HG02884 (cell line): ENCODE data around the gene SLC44A3.

Experiments used
- ATAC-seq: cut with Tn5 transposase; IDR thresholded peaks from one replicate; pipeline ENCODE4 v1.9.1; 2021; ENCODE audit warnings: mild to moderate bottlenecking, moderate library complexity; ENCODE audit not compliant: unreplicated experiment

Gene SLC44A3, protein sequence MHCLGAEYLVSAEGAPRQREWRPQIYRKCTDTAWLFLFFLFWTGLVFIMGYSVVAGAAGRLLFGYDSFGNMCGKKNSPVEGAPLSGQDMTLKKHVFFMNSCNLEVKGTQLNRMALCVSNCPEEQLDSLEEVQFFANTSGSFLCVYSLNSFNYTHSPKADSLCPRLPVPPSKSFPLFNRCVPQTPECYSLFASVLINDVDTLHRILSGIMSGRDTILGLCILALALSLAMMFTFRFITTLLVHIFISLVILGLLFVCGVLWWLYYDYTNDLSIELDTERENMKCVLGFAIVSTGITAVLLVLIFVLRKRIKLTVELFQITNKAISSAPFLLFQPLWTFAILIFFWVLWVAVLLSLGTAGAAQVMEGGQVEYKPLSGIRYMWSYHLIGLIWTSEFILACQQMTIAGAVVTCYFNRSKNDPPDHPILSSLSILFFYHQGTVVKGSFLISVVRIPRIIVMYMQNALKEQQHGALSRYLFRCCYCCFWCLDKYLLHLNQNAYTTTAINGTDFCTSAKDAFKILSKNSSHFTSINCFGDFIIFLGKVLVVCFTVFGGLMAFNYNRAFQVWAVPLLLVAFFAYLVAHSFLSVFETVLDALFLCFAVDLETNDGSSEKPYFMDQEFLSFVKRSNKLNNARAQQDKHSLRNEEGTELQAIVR

DNA sequence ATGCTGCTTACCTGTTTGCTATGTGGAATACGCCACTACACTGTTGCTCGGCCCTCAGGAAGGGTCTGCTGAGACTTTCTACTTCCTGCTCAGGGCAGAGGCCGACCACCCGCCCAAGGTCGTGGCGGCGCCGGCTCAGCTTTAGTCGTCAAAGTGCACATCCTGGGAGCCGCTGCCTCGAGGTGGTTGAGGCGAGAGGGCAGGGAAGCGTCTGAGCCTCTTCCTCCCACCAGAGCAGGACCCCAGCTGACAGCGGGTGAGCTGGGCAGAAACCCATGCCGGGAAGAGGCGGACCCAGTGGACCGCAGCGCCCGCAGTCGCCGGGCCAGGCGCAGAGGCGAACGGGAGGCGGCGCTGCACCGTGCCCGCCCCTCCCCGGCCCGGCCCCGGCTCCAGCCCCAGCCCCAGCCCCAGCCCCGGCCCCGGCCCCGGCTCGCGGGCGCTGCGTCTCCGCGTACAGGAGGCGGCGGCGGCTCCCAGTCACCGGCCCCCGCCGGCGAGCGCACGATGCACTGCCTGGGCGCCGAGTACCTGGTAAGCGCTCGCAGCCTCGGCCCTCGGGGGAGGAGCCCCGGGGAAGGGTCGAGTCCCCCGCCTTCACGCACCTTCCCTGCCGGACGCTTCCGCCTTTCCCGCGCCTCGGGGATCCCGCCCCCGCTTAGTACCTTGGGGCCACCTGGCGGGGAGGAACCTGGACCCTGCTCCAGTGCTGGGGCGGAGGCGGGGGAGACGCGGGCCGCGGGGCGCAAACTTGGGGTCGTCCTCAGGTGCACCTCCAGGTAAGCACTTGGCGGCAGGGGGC, at the start of gene SLC44A3:
Gene SLC44A3, plus strand, starts transcription at position 413 of the 802 bp plus-strand sequence. Its CDS starts 95 bp downstream, at position 508.
- ATAC-seq, result peak; percentile 49

DNA sequence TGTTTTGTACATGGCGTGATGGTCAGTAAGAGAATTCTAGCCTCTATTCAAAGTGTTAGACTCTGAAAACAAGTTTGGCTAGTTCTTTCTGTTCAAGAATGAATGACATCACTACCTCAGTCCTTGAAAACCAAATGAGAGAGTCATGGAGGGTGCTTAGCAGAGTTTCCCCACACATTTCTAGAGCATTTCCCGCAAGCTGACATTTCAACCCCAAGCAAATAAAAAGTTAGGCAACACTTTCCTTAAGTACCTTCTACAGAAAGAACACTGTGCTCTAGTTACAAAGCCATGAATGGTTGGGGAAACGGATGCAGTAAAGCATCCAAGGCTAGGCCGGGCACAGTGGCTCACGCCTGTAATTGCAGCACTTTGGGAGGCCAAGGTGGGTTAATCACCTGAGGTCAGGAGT, 47.9 kb upstream of the SLC44A3 start:
- ATAC-seq, result no peak

DNA sequence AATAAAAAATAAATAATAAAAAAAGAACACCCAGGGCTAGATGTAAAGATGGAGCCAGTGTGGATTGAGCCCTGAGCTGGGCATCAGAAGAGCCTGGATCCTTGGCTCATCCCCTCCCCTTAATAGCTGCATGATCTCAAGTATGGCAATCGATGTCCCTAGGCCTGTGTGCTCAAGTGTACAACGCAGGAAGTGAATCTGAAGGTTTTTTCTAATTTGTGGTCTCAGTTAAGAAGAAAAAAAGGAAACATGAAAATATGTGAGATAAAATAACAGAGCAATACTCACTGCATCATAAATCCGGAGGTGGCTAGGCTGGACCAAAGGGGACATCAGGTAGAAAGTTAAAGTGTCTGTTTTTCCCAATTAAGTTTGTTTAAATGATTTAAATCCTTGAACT, 47.3 kb upstream of the SLC44A3 start:
- no peak for ATAC-seq

DNA sequence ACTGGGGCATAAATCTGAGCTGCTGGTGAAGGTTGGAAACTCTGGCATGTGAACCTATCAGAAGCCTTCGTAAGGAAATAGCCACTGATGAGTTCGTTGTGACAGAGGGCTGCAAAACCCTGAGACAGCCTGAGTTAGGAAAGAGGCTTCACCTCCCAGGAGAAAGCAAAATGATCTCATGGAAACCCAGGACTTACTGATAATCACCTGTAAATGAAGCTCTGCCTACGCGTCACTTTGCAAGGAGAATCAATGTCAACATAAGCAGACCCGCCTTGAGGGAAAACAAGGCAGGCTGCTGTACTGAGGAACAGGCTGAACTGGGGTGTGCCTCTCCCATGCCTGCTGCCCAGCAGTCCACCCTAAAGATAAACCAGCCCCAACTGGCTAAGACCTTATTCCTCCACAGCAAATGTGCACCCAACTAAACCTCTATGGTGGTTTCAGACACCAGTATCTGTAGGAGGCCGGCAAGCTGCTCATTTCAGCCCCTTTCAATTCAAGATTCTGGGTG, 46.8 kb upstream of the SLC44A3 start:
- no peak for ATAC-seq

DNA sequence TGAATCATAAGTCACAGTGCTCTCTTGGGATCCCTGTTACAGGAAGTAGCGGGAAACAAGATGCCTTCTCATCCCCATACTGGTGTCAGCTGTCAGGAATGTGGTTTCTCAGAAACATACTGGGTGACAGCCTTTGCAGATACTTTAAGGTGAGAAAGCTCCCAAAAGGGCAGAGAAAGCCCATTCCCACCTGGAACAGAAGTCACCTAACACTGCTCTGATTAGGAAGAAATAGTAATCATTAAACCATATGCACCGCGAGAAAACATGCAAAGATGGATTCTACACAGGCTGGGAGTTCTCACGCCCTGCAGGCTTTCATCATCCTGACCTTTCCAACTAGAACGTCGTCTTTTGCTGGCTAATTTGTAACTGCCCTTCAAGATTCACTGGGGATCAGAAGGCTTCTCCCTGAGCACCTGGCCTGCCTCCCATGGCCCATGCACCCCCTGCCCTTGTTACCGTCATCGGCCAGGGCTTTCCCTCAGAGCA, 46.2 kb upstream of the SLC44A3 start:
- no peak for ATAC-seq

DNA sequence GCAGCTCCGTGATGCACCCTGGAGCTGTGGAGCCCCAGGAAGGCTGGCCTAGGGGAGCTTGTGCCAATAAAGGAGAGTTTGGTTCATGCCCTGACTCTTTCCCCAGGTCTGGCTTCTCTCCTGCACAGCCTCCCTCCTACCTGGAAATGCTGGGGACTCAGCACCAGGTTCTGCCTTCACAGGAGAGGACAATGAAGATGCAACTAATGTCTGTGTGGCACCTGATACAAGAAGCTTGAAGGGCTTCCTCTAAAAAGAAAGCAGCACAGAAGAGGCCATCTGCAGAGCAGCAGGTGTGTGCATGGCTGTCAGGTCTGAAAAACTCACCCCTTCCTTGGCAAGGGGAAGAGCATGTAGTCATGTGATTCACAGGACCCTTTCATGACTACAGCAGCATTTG, 43.7 kb upstream of the SLC44A3 start:
- no peak for ATAC-seq

DNA sequence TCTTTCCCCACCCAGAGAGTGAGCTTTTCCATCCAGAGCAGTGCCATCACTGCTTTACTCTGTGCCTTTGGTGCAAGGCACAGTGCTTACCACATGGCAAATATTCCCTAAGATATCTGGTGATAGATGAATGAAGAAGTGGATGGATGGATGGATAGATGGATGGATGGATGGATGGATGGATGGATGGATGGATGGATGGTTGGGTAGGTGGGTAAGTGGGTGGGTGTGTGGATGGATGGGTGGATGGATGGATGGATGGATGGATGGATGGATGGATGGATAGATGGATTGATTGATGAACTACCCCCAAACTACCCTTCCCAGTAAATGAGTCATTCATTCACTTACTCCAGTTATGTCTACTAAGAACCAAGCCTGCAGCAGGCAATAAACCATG, 42.9 kb upstream of the SLC44A3 start:
- ATAC-seq, result no peak

DNA sequence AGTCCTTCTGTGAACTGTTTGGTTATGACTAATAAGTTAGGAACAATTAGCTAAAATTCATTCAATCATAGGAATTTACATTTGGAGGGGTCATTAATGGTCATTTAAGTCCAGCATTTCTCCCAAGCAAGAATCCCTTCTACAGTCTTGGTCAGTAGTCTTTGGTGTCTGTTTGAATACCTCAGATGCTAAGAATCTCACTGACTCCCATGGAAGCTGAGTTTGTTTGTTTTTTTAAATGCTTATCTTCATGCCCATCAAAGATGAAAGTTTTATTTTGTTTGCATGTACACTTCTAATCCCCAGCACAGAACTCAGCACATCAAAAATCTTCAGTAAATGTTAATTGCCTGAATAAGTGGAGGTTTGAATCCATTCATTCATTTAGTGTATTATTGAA, 41.3 kb upstream of the SLC44A3 start:
- no peak for ATAC-seq

DNA sequence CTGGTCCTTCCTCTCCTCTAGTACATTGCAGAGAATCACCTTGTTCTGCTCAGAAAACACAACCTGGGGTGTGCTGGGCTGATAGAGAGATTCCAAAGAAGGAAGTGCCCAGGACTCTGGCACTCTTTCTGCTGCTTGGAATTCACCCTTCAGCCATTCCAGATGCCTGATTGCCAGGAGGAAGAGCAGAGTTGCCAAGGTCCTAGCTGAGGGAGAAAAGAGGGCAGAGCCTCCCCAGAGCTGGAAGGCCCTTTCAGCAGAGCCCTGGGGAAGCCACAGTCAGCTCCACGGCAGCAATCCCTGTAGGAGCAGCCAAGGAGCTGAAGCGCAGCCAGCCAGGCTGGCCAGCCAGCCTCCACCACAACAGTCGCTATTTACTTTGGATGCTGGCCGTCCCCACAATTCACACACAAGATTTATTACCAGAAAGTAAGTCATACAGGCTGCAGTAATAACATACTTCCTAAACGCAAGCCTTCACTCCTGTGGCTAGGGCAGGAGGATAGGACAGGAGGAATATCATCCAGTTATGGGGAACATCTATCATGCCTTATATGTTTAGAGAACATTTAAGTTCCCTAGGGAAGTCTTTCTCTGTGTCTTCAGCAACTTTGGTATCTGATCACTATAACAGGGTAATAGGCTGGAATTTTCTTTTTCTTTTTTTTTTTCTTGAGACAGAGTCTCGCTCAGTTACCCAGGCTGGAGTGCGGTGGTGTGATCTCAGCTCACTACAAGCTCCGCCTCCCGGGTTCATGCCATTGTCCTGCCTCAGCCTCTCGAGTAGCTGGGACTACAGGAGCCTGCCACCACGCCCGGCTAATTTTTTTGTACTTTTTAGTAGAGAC, 36.6 kb upstream of the SLC44A3 start:
- ATAC-seq, result no peak

DNA sequence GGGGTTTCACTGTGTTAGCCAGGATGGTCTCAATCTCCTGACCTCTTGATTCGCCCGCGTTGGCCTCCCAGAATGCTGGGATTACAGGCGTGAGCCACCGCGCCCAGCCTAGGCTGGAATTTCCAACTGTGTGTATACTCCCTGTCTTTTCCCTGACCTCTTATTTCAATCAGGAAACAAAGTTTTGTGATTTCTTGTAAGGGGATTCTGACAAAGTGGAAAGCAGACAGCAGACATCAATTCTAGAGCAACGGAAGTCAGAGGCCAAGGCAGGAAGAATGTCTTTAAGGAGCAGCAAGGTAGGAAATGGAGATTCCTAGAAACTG, 36.0 kb upstream of the SLC44A3 start:
- no peak for ATAC-seq

DNA sequence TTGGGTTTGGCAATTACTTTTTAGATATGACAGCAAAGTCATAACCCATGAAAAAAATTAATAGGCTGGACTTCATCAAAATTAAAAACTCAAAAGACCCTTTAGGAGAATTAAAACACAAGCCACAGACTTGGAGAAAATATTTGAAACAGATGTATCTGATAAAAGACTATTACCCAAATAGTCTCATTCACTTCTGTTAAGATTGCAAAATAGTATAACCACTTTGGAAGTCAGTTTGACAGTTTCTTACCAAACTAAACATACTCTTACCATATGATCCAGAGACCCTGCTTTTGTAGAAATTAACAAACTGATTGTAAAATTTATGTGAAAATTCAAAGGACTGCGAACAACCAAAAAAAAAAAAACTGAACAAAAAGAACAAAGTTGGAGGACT, 32.5 kb upstream of the SLC44A3 start:
- no peak for ATAC-seq

DNA sequence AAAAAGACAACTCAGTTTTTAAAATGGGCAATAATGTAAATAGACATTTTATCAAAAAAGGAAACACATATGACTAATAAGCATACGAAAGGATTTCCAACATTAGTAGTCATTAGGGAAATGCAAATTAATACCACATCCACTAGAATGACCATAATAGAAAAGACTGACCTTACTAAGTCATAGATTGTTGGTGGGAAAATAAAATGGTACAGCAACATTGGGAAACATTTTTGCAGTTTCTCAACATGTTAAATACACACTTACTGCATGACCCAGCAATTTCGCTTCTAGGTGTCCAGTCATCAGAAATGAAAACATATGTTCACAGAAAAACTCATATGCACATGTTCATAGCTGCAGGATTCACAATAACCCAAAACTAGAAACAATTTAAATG, 29.9 kb upstream of the SLC44A3 start:
- ATAC-seq, result no peak

DNA sequence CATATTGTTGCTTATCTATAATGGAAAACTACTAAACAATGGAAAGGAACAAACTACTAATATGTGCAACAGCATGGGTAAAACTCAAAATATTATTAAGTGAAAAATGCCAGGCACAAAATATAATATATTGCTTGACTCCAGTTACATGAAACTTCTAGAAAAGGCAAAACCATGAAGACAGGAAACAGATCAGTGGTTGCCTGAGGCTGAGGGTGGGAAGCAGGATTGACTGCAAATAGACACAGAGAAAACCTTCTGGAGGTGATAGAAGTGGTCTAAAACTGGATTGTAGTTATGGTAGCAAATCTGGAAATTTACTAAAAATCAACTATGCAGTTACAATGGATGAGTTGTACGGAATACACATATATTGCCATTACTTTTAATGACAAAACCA, 29.5 kb upstream of the SLC44A3 start:
- no peak for ATAC-seq

DNA sequence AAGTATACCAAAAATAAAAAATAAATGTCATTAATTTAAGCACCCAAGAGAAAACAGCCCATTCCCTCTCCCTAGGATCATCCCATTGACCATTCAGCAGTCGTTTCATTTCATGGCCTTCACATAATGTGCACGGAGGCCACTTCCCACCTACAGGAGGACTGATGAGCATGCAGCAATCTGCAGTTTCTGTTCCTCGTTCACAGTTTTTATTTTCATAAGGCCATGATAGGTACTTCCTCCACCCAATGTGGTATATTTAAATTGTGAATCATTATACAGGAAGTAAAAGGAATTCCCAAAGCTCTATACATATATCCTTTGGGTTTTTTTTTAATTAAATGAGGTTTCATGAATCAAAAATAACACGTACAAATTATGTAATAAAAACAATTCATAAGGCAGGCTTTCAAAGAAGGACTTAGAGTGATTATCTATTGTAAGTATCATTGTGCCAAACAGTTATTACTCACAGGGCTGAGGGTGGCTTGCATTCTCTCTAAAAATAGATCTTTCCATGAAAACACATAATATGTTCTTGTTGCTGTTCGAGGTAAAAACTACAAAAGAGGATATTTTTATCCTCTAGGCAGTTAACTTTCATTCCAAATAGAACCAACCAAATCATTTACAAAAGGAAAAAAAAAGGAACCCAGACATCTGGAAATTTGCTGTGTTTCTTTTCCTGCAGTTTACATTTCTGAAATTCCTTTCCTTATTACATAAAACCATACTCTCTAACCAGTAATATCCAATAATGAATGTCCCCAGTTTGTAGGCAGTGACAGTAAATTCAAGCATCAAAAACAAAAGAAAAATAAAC, 27.5 kb upstream of the SLC44A3 start:
- ATAC-seq, result peak; percentile 98

DNA sequence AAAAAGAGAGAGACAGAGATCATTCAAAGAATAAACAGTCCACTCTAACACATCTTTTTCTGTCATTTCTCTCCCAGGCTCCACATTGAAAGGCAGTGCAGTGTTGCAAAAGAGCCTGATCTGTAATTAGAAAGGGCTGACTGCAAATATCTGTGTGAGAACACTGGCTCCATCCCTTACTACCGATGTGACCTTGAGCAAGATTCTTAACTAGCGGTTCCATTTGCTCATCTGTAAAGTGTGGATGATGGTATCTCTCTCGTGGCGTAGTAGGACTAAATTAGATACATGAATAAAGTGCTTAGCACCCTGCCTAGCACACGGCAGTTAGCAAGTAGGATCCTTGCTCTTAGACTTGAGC, 26.9 kb upstream of the SLC44A3 start:
- no peak for ATAC-seq

DNA sequence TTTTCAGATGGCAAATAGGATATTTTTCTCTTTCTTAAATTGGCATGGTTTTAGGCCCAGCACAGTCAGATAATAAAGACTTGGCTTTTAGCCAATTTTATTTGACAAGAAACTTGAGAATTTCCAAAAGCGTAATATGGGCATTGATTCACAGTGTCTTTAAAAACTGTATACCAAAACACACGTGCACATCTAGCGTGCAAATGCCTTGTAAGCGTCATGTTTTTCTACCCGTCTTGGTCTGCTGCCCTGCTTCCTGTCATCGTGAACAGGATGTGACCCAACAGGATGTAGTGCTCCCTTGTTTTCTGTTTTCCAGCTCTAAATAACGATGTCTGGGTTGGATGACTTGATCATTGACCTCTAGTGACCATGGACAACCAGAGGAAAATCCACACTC, 24.7 kb upstream of the SLC44A3 start:
- ATAC-seq, result no peak

DNA sequence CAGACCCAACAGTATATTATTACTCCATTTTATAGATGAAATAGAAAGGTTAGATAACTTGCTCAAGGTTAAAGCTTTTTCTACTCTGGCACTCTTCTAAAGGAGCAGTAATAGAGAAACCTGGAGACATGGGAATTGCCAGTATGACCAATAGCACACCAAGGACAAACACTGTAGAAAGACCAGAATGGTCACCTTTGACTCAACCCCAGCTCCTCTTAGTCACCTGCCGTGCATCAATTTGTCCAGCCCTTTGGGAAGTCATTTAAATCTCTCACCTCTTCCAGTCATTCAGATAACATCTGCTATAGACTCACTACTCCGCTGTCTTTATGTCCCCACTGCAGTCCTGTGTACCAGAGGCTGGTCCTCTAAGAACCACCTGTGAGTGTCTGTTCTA, 23.9 kb upstream of the SLC44A3 start:
- ATAC-seq, result no peak

DNA sequence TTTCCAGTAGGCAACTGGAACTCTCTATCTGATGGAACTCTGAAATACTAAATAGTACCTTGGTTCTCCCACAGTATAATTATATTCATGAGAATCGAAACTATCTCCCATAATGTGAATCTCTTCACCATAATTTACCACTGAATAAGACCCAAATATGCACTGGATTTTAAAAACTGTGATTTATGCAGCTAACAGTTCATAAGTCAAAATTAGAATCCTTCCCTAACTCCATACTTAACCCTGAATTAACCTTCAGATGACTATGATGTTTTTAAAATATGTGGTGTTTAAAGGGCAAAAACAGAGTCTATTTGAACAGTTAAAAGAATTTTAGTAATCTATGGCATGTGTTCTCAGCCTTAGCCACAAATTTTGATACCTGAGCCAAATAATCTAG, 22.9 kb upstream of the SLC44A3 start:
- ATAC-seq, result no peak

DNA sequence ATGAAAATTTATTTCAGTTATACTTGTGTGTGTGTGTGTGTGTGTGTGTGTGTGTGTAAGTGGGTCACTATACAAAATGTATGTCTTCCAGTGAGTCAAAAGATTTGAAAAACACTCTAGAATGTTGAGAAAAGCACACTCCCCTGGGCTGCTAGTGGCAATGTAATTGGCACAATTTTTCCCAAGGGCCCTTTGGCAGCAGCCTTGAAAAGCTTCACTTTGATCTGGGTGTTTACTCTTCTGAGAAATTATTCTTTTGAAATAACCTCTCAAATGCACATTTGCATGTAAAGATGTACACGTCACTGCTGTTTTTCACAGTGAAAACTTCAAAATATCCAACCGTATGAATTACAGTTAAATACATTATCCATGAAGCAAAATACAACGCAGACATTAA, 22.1 kb upstream of the SLC44A3 start:
- ATAC-seq, result no peak

DNA sequence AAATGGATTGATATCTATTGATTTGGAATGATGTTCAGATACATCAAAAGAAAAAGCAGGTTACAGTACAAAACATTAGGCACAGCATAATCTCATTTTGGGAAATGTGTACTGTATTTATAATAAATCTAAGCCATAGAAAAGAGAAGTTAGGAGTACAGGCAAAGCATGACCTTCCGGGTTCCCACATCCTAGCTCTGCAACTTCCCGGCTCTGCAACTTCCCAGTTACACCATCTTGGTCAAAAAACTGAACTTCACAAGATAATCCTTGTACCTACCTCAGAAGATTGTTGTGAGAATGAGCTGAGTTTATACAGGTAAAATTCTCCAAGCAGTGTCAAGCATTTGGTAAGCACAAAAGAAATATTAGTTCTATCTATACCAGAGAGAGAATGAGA, 21.7 kb upstream of the SLC44A3 start:
- no peak for ATAC-seq
